GM12878 (cell line): Measurements from ENCODE around the gene ZNF785. TPM values are rescaled to one million over a fixed set of nuclear protein-coding genes. Genes with fewer than 3 reads are reported as not detected.
A peak's percentile ranks its signal among the peaks of the same experiment; 100 is the strongest.

Experiments used
- ATF7 ChIP-seq: fragments of 450-650 bp; IDR thresholded peaks from 2 replicates; pipeline ENCODE4 v1.6.1; 2016; ENCODE audit warnings: low read depth, mild to moderate bottlenecking
- BRCA1 ChIP-seq: IDR thresholded peaks from 2 replicates; pipeline ENCODE4 v1.6.1; 2011; ENCODE audit warnings: low read depth, low read length, improper control_type of control experiment
- CEBPB ChIP-seq, 2 experiments: fragments of 150-350 bp in 1 of 2; IDR thresholded peaks; 2 replicates each; pipeline ENCODE4 v1.6.1; 2012 to 2014; ENCODE audit warnings: low read depth in 2 of 2, low read length in 2 of 2, borderline replicate concordance in 1 of 2, inconsistent platforms in 1 of 2
- EGR1 ChIP-seq, 2 experiments: IDR thresholded peaks; 1 replicate in 1 of 2; 2 replicates in 1 of 2; pipeline ENCODE4 v1.6.1; 2011 to 2012; ENCODE audit warnings: low read depth in 2 of 2, low read length in 2 of 2, borderline replicate concordance in 1 of 2, mild to moderate bottlenecking in 1 of 2, moderate library complexity in 1 of 2
- HDAC6 ChIP-seq: fragments of 200-600 bp; sonication (generic); IDR thresholded peaks from one replicate; pipeline ENCODE4 v1.8.0; 2017; ENCODE audit warnings: antibody characterized with exemption; ENCODE audit not compliant: unreplicated experiment
- KDM1A ChIP-seq: fragments of 200-600 bp; sonication (generic); IDR thresholded peaks from 2 replicates; pipeline ENCODE4 v1.6.1; 2016; ENCODE audit warnings: borderline replicate concordance
- NBN ChIP-seq: fragments of 450-650 bp; IDR thresholded peaks from 2 replicates; pipeline ENCODE4 v1.6.1; 2016
- NFXL1 ChIP-seq: fragments of 450-650 bp; IDR thresholded peaks from 2 replicates; pipeline ENCODE4 v1.6.1; 2017; ENCODE audit warnings: antibody characterized with exemption, mild to moderate bottlenecking, borderline replicate concordance
- NFYB ChIP-seq: IDR thresholded peaks from 2 replicates; pipeline ENCODE4 v1.6.1; 2011; ENCODE audit warnings: low read depth, mild to moderate bottlenecking, low read length, improper control_type of control experiment, moderate library complexity; ENCODE audit not compliant: insufficient read depth
- PAX5 ChIP-seq: IDR thresholded peaks from 2 replicates; pipeline ENCODE4 v1.6.1; 2011; ENCODE audit warnings: low read depth, low read length, borderline replicate concordance
- POLR2AphosphoS5 ChIP-seq: IDR thresholded peaks from 2 replicates; pipeline ENCODE4 v1.6.1; 2011; ENCODE audit warnings: mild to moderate bottlenecking, low read length, inconsistent platforms
- SP1 ChIP-seq: IDR thresholded peaks from one replicate; pipeline ENCODE4 v1.6.1; 2011; ENCODE audit warnings: low read depth, low read length
- SPI1 ChIP-seq: IDR thresholded peaks from 2 replicates; pipeline ENCODE4 v1.6.1; 2011; ENCODE audit warnings: low read depth, mild to moderate bottlenecking, low read length, moderate library complexity, borderline replicate concordance; ENCODE audit not compliant: insufficient read depth
- STAT1 ChIP-seq: fragments of 450-650 bp; conservative IDR thresholded peaks from 2 replicates; pipeline ENCODE4 v1.6.1; 2014; ENCODE audit warnings: antibody characterized with exemption, mild to moderate bottlenecking
- polyA plus RNA-seq, 11 experiments: library from polyadenylated mRNA; depleted of rRNA in 4 of 11; unstranded in 6 of 11; stranded (reverse) in 5 of 11; fragments of >200 nt; fragmentation: Nextera tagmentation in 4 of 11; fragmentation: Illumina TruSeq in 1 of 11; extraction: Ambion mirVana in 4 of 11; extraction: Trizol in 1 of 11; gene quantifications; 1 replicate in 1 of 11; 2 replicates in 10 of 11; pipeline versions ENCODE4 v1.2.1 to v1.2.3, GENCODE V29; 2011 to 2016; ENCODE audit warnings: inconsistent platforms in 2 of 11, missing spikeins in 2 of 11, low read depth in 1 of 11
- total RNA-seq, 4 experiments: library from RNA; depleted of rRNA in 3 of 4; stranded (reverse); fragments of >200 nt in 3 of 4; fragmentation: Illumina TruSeq in 1 of 4; extraction: Trizol in 1 of 4; gene quantifications; 2 replicates each; pipeline versions ENCODE4 v1.2.1 to v1.2.3, GENCODE V29; 2013 to 2021
- TF ChIP-seq, protein P1 (sequence below): fragments of 450-650 bp; IDR thresholded peaks from 2 replicates; pipeline ENCODE4 v1.6.1; 2017; ENCODE audit warnings: mild to moderate bottlenecking, moderate library complexity
- TF ChIP-seq, protein P2 (sequence below): fragments of 150-350 bp; IDR thresholded peaks from 2 replicates; pipeline ENCODE4 v1.6.1; 2016; ENCODE audit warnings: low read depth, low read length
- TF ChIP-seq, protein P3 (sequence below): fragments of 450-650 bp; IDR thresholded peaks from 2 replicates; pipeline ENCODE4 v1.6.1; 2017; ENCODE audit warnings: mild to moderate bottlenecking, moderate library complexity

ZNF785 gene
- total and polyA plus RNA-seq, 10 of the 15 experiments (the other 5 are each of a cell fraction or from before 2014, with no cell fraction given): 0.87 to 11.5 (median 7.5) TPM

DNA sequence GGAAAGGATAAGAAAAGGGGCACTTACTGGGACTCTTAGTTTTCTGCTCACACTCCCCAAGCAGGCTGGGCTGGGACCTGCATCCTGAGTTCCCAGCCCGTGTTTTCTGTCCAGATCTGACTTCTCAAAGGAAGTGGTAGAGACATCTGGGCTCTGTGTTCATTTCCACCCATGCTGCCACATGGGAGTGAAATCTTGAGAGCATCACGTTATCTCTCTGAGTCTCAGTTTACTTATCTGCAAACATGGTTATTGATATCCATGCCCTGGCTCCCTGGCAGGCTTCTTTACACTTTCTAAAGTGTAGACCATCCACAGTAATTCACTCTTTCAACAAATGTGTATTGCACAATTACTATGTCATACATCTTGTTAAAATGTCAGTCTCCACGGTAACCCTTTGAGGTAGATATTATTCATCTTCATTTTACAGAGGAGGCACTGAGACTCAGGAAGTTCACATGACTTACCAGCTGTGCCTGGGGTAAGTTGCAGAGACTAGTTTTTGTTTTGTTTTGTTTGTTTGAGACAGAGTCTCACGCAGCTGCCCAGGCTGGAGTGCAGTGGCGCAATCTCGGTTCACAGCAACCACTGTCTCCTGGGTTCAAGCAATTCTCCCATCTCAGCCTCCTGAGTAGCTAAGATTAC, 17.4 kb downstream of the ZNF785 start (continued):
- TF ChIP-seq SPI1 (no peak), PAX5 (no peak), SP1 (no peak), KDM1A (no peak), STAT1 (no peak), NFYB (no peak), NBN (peak; percentile 41; the same call in 1 of the 2 replicates), HDAC6 (no peak), BRCA1 (no peak), EGR1 (IDR thresholded peaks at IDR 0.05; ENCODE audit: borderline replicate concordance in 1 of 2, low read depth in 2 of 2, low read length in 2 of 2) (no peak), CEBPB (IDR thresholded peaks at IDR 0.05; ENCODE audit: borderline replicate concordance in 1 of 2, low read depth in 2 of 2, low read length in 2 of 2) (peak in 1 of 2 experiments; percentile 76; a peak in 1 of 4 replicates), ATF7 (peak; percentile 66), POLR2AphosphoS5 (0 out of 2 replicates have a peak, but pooled peaks have one; percentile 21), NFXL1 (no peak)
- TF ChIP-seq, protein P1, sequence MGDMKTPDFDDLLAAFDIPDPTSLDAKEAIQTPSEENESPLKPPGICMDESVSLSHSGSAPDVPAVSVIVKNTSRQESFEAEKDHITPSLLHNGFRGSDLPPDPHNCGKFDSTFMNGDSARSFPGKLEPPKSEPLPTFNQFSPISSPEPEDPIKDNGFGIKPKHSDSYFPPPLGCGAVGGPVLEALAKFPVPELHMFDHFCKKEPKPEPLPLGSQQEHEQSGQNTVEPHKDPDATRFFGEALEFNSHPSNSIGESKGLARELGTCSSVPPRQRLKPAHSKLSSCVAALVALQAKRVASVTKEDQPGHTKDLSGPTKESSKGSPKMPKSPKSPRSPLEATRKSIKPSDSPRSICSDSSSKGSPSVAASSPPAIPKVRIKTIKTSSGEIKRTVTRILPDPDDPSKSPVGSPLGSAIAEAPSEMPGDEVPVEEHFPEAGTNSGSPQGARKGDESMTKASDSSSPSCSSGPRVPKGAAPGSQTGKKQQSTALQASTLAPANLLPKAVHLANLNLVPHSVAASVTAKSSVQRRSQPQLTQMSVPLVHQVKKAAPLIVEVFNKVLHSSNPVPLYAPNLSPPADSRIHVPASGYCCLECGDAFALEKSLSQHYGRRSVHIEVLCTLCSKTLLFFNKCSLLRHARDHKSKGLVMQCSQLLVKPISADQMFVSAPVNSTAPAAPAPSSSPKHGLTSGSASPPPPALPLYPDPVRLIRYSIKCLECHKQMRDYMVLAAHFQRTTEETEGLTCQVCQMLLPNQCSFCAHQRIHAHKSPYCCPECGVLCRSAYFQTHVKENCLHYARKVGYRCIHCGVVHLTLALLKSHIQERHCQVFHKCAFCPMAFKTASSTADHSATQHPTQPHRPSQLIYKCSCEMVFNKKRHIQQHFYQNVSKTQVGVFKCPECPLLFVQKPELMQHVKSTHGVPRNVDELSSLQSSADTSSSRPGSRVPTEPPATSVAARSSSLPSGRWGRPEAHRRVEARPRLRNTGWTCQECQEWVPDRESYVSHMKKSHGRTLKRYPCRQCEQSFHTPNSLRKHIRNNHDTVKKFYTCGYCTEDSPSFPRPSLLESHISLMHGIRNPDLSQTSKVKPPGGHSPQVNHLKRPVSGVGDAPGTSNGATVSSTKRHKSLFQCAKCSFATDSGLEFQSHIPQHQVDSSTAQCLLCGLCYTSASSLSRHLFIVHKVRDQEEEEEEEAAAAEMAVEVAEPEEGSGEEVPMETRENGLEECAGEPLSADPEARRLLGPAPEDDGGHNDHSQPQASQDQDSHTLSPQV: no peak
- TF ChIP-seq, protein P2, sequence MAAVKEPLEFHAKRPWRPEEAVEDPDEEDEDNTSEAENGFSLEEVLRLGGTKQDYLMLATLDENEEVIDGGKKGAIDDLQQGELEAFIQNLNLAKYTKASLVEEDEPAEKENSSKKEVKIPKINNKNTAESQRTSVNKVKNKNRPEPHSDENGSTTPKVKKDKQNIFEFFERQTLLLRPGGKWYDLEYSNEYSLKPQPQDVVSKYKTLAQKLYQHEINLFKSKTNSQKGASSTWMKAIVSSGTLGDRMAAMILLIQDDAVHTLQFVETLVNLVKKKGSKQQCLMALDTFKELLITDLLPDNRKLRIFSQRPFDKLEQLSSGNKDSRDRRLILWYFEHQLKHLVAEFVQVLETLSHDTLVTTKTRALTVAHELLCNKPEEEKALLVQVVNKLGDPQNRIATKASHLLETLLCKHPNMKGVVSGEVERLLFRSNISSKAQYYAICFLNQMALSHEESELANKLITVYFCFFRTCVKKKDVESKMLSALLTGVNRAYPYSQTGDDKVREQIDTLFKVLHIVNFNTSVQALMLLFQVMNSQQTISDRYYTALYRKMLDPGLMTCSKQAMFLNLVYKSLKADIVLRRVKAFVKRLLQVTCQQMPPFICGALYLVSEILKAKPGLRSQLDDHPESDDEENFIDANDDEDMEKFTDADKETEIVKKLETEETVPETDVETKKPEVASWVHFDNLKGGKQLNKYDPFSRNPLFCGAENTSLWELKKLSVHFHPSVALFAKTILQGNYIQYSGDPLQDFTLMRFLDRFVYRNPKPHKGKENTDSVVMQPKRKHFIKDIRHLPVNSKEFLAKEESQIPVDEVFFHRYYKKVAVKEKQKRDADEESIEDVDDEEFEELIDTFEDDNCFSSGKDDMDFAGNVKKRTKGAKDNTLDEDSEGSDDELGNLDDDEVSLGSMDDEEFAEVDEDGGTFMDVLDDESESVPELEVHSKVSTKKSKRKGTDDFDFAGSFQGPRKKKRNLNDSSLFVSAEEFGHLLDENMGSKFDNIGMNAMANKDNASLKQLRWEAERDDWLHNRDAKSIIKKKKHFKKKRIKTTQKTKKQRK: no peak
- TF ChIP-seq, protein P3, sequence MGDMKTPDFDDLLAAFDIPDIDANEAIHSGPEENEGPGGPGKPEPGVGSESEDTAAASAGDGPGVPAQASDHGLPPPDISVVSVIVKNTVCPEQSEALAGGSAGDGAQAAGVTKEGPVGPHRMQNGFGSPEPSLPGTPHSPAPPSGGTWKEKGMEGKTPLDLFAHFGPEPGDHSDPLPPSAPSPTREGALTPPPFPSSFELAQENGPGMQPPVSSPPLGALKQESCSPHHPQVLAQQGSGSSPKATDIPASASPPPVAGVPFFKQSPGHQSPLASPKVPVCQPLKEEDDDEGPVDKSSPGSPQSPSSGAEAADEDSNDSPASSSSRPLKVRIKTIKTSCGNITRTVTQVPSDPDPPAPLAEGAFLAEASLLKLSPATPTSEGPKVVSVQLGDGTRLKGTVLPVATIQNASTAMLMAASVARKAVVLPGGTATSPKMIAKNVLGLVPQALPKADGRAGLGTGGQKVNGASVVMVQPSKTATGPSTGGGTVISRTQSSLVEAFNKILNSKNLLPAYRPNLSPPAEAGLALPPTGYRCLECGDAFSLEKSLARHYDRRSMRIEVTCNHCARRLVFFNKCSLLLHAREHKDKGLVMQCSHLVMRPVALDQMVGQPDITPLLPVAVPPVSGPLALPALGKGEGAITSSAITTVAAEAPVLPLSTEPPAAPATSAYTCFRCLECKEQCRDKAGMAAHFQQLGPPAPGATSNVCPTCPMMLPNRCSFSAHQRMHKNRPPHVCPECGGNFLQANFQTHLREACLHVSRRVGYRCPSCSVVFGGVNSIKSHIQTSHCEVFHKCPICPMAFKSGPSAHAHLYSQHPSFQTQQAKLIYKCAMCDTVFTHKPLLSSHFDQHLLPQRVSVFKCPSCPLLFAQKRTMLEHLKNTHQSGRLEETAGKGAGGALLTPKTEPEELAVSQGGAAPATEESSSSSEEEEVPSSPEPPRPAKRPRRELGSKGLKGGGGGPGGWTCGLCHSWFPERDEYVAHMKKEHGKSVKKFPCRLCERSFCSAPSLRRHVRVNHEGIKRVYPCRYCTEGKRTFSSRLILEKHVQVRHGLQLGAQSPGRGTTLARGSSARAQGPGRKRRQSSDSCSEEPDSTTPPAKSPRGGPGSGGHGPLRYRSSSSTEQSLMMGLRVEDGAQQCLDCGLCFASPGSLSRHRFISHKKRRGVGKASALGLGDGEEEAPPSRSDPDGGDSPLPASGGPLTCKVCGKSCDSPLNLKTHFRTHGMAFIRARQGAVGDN: peak; percentile 48; the same call in 1 of the 2 replicates
